Hematopoietic multipotent progenitor cell (in vitro differentiated cells): ENCODE data around the gene ANKRD28. TPM values are rescaled to one million over a fixed set of nuclear protein-coding genes. Genes with fewer than 3 reads are reported as not detected.

Experiments used
- DNase-seq, 3 donors: peaks; one replicate each; pipeline ENCODE4 v3.0.0-alpha.2; 2011 to 2015; ENCODE audit warnings: low read depth in 2 of 3, low spot score in 2 of 3
- total RNA-seq: library from RNA; depleted of rRNA; stranded (reverse); fragments of >200 nt; gene quantifications from one replicate; pipeline ENCODE4 v1.2.3, GENCODE V29; 2012

Gene ANKRD28
- total RNA-seq, 1 donor: 403 TPM

DNA sequence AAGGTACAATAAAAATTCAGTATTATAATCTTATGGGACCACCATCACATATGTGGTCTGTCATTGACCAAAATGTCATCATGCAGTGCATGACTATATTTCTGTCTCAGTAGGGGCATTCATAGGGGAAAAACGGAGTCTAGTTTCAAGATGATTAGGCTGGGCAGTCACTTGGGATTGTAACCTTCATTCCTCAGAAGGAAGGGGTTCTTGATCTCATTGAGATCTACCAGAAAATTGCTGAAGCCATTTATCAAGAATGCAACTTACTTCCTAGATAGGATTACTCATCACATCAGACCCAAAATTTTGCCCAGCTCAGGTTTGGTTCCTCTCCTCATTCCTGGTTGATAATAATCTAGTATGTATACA lies 158.9 kb downstream of the ANKRD28 start:
- no peak for DNase-seq

DNA sequence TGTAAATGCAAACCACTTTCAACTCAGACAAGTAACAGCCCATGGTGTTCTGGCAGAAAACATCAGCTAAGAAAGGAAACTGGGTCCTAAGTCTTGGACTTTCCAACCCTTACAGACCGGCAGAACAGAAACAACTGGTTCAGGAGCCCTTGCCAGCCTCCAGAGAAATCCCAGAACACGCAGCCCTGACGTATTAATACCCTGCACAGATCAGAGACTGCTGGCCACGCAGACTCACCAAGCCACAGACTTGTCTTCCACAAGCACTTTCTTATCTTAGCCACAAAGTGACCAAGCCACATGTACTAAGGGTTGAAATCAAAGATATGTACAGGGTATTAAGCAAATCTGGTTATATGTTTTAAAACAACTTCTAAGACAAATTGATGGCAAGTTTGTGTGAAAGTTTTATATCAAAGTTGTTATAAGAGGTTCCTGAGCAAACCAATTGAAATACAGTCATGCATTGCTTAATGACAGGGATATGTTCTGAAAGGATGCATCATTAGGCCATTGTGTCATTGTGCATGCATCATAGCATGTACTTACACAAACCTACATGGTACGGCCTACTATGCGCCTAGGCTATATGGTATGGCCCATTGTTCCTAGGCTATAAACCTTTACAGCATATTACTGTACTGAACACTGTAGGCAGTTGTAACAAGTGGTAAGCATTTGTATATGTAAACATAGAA lies 159.4 kb downstream of the ANKRD28 start:
- DNase-seq: no peak

DNA sequence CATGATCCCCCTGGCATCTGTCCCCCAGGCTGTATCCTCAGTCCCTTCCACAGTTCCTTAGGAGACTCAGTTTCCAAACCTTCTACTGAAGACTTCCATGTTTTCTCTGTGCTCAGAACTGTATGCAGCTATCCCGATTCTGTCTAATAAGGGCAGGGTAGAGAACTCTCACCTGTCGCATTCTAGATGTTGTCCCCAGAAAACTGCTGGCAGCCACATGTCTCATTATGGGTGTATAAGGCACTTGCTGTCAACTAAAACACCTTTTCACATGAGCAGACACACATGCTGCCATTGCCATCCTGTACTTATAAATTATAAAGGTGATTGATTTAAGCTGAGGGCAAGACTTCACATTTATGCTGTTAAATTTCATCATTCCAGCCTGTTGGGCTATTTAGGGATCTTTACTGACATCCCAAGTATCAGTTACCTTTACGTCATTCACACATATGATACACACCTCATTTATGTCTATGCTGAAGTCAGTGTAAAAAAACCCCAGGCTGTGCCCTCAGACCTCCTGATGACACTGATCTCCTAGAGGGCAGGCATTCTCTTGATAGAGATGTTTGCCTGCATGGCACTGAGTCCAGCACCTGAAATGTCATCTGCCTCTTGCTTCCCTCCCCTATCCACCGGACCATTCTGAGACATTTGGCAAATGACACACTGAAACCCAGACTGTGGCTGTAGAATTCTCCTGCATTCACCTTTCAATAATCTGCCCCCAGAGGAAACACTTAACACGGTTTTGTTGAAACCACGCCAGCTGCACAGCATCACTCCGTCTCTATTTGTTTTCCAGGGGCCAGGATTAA lies 160.4 kb downstream of the ANKRD28 start:
- no peak for DNase-seq

- no peak for DNase-seq
These were observed 161.6 kb downstream of the ANKRD28 start for GRCh38 chr3:15636028-15636709.

DNA sequence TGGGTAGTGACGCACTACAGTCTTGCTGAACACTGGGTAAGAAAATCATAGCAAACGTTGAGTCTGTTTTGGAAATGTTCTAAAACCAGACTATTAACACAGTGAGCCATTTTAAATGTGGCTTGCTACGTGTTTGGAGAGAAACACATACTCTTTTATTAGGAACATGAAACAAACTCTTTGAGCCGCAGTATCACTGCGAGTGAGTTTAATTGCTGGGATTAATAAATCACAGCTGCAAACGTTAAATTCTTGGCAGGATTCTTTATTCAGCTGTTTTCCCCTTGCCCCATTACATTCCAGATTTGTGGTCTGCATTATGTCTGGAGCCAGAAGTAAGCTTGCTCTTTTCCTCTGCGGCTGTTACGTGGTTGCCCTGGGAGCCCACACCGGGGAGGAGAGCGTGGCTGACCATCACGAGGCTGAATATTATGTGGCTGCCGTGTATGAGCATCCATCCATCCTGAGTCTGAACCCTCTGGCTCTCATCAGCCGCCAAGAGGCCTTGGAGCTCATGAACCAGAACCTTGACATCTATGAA lies 162.6 kb downstream of the ANKRD28 start:
- DNase-seq: no peak

GRCh38 chr3:15634671-15635070 lies 163.1 kb downstream of the ANKRD28 start:
- no peak for DNase-seq

- no peak for DNase-seq
These were observed 163.8 kb downstream of the ANKRD28 start for GRCh38 chr3:15633766-15634598.

GRCh38 chr3:15633159-15633558 lies 164.6 kb downstream of the ANKRD28 start:
- no peak for DNase-seq

DNA sequence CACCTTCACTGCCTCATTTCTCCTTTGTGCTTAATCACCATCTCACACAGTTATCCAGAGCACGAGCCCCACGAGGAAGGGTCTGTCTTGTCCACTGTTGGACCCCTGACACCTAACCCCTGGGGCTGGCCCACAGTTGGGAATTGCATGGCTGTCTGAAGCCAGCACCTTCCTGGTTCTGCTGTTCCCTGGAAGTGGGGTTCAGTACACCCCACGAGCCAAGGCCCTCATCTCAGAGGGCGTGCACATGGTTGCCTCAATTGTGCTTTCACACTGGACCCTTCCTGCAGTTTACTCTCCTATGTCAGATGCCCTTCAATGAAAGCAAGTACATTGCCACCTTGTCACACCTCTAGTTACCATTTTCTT lies 165.6 kb downstream of the ANKRD28 start:
- no peak for DNase-seq

- no peak for DNase-seq
These were observed 166.2 kb downstream of the ANKRD28 start for GRCh38 chr3:15631426-15632211.

DNA sequence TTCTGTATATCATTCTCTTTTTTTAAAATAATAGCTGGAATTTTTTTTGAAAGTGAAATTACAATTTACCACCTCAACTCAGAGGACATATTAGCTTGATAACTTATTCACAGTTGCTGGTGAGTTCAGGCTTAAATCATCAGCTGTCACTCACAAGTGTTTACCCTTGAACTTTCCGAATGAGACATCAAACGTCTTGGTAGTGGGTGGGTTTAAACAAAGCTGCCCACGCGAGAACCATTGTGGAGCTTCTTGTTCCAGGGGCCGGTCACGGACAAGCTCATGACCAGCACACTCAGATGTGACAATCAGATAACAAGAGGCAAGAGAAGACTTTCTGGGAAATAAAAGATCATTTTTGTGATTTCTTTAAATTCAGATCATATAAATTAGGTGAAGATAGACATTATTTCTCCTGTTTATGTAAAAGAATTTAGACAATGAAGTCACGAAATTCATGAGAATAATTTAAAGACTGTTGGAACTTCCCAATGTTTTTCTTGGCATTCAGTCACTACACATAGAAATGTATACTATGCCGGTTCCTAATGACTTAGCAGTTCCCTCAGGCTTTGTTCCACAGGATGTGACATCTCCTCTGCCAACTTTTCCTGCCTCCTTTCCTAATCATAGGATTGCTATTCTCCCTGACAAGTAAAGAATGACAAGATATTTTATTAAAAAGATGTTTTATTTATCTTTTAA lies 167.0 kb downstream of the ANKRD28 start:
- DNase-seq: peak in 1 of 3 donors; percentile 4

DNA sequence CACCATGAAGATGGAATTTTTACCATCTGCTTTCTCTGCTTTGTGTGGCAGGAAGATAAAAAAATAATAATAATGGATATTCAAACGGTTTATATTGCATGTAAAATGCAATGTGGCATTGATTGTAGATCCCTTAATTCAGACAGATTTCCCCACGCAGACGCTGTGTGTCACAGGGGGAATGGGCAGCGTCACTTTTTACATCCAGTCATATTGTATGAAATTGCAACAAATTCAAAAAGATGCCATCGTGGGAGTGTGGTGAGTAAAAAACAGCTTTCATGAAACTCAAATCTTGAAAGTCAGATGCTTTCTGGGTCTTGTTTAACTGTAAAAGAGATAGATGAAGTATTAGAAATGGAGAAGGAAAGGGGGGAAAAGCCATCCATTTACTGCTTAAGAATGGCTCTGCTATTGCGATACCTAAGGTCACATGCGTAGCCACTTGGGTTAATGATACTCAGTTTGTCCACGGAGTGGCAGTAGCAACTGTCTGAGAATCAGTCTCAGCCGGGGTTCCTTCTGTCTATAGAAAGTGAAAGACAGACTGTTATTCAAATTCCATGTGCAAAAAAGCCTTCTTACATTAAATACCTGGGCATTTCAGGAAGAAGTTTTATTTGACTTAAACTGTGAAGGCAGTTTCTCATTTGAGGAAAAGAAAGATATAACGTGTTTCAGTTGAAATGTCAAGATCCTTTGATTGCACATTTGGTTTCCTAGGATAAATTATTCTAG lies 167.8 kb downstream of the ANKRD28 start:
- DNase-seq: peak; percentile 37 to 88 (median 74)

DNA sequence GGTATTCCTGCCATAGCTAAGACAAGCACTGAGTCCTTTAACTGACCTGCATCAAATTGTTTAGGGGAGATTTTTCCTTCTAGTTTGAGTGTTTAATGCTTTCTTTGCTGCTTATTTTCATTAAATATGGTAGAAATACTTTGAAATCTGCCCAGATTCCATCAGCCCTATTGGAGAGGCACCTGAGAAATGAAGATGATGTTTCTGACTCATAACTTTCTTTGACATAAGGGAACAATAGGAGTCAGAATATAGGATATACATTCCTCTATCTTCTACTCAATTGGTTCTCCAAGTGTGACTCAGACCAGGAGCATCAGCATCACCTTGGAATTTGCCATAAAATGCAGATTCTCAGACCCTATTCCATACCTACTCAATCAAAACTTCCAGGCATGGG lies 168.8 kb downstream of the ANKRD28 start:
- no peak for DNase-seq

DNA sequence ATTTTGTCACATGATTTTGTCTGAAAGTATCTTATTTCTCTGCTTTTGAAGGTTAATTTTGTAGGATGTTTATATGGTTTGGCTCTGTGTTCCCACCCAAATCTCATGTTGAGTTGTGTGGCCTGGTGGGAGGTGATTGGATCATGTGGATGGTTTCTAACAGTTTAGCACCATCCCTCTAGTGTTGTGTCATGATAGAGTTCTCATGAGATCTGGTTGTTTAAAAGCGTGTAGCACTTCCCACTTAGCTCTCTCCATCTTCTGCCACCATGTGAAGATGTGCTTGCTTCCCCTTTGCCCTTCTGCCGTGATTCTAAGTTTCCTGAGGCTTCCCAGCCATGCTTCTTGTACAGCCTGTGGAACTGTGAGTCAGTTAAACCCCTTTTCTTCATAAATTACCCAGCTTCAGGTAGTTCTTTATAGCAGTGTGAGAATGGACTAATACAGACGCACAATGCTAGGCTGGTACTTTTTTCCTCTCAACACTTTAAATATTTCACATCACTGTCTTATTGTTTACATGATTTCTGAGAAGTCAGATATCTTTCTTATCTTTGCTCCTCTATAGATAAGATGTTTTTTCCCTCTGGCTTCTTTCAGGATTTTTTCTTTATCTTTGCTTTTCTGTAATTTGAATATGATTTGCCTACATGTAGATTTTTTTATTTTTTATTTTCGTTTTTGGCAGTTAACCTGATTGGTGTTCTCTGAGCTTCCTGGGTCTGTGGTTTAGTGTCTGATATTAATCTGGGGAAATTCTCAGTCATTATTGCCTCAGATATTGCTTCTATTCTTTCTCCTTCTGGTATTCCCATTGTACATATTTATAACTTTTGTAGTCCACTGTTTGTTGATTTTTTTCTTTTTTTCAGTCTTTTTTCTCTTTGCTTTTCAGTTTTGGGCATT lies 174.0 kb downstream of the ANKRD28 start:
- DNase-seq: no peak

DNA sequence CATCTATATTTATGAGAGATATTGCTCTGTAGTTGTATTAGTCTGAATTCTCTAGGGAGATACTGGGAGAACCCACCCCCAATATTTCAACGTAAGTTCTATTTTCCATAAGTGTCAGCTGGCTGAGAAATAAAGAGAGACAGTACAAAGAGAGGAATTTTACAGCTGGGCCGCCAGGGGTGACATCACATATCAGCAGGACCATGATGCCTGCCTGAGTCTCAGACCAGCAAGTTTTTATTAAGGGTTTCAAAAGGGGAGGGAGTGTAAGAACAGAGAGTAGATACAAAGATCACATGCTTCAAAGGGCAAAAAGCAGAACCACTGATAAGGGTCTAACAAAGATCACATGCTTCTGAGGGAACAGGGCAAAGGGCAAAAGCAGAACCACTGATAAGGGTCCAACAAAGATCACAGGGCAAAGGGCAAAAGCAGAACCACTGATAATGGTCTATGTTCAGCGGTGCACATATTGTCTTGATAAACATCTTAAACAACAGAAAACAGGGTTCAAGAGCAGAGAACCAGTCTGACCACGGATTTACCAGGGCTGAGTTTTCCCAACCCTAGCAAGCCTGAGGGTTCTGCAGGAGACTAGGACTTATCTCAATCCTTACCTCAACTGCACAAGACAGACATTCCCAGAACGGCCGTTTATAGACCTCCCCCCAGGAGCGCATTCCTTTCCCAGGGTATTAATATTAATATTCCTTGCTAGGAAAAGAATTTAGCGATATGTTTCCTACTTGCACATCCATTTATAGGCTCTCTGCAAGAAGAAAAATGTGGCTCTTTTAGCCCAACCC lies 177.9 kb downstream of the ANKRD28 start:
- peak in 1 of 3 donors; percentile 13 for DNase-seq
